Aorta (tissue), 5 donors: Measurements from ENCODE around the gene SLC2A14. TPM values are rescaled to one million over a fixed set of nuclear protein-coding genes. Genes with fewer than 3 reads are reported as not detected.
A peak's percentile ranks its signal among the peaks of the same experiment; 100 is the strongest.
"Not testable (repeated sequence)": the region's sequence is repeated elsewhere in the genome, so short reads cannot be mapped to it uniquely, and the experiment has no call there.

ENCODE experiments used
- ATAC-seq: fragments of 200-7000 bp; cut with Tn5 transposase; one replicate; pipeline ENCODE4 v1.9.1; 2022; ENCODE audit warnings: moderate library complexity; ENCODE audit not compliant: low FRiP score
- DNase-seq, 2 donors: peaks; one replicate each; pipeline ENCODE4 v3.0.0-alpha.2; 2020
- H3K27ac ChIP-seq, 2 donors: one replicate each; pipeline ENCODE4 v1.5.1; 2013; ENCODE audit warnings: low read length in 2 of 2, mild to moderate bottlenecking in 2 of 2, moderate library complexity in 2 of 2, control low read depth in 1 of 2, inconsistent platforms in 1 of 2, low read depth in 1 of 2
- H3K27me3 ChIP-seq, 2 donors: one replicate each; pipeline ENCODE4 v1.6.1; 2013; ENCODE audit warnings: control low read depth in 1 of 2, low read length in 1 of 2, mild to moderate bottlenecking in 1 of 2, moderate library complexity in 1 of 2; ENCODE audit not compliant: insufficient read depth in 2 of 2, control insufficient read depth in 1 of 2
- H3K36me3 ChIP-seq, 2 donors: one replicate each; pipeline ENCODE4 v1.6.1; 2013; ENCODE audit warnings: control low read depth in 1 of 2, low read length in 1 of 2, mild to moderate bottlenecking in 1 of 2; ENCODE audit not compliant: insufficient read depth in 2 of 2, control insufficient read depth in 1 of 2
- H3K4me1 ChIP-seq, 2 donors: one replicate each; pipeline ENCODE4 v1.6.1; 2013; ENCODE audit warnings: low read length in 2 of 2, control low read depth in 1 of 2, mild to moderate bottlenecking in 1 of 2, moderate library complexity in 1 of 2; ENCODE audit not compliant: insufficient read depth in 2 of 2, control insufficient read depth in 1 of 2
- H3K4me3 ChIP-seq, 2 donors: one replicate each; pipeline ENCODE4 v1.5.1; 2013; ENCODE audit warnings: low read length in 2 of 2, control low read depth in 1 of 2, mild to moderate bottlenecking in 1 of 2
- H3K9me3 ChIP-seq: one replicate; pipeline ENCODE4 v1.6.1; 2013; ENCODE audit warnings: mild to moderate bottlenecking, low read length; ENCODE audit not compliant: control insufficient read depth
- WGBS, 2 donors: extraction: QIAGEN DNeasy Blood & Tissue Kit; methylation state at CpG; one replicate each; pipeline ENCODE4 v1.1.7; 2013; 5-methylcytosine and 5-hydroxymethylcytosine counted together
- intact Hi-C, 2 donors: fragments of 100-400 bp; cut with DNase I; formaldehyde crosslinking; loops; one replicate each; pipeline versions ENCODE4 v1.14.2 to v1.15.0; 2022
- polyA plus RNA-seq, 2 donors: library from polyadenylated mRNA; stranded (reverse); fragments of 200-250 nt; gene quantifications; one replicate each; pipeline ENCODE4 v1.2.3, GENCODE V29; 2013
- total RNA-seq, 2 donors: library from RNA; stranded (reverse); fragmentation: NEBNext Ultra II Directional; extraction: Animal tissue kit (Norgen Biotek cat#: 25700); gene quantifications; one replicate each; pipeline ENCODE4 v1.2.1, GENCODE V29; 2021
- donor health status: healthy with polysubstance abuse.
- donor health status: Bipolar disorder and iron deficiency.
- donor health status: DM: no; HTN: no; CAD: no.
- donor health status: DM: no; HTN: no; CAD: no.
- donor health status: DM: yes; HTN: yes; CAD: no.

The SLC2A14 gene
- total and polyA plus RNA-seq, 4 donors, result 3.1 to 3.6 TPM; not detected in 2

- H3K4me3 ChIP-seq, result no peak overlapping the region
- H3K9me3 ChIP-seq, result no peaks in the 10 kb centered on the region
- no peaks in the 10 kb centered on the region for H3K27me3 ChIP-seq
- 82 to 86% methylated on average over 4 of the region's 4 CpGs for WGBS, 2 donors
- DNase-seq (no peak), ATAC-seq (no peak)
- no peaks in the 10 kb centered on the region for H3K4me1 ChIP-seq
- no peaks in the 10 kb centered on the region for H3K36me3 ChIP-seq
- intact Hi-C loops, result no loop called here
- no peak overlapping the region for H3K27ac ChIP-seq
Observed at GRCh38 chr12:7833831-7834230, 38.9 kb downstream of the SLC2A14 start.

GRCh38 chr12:7833201-7833600, 39.5 kb downstream of the SLC2A14 start:
- H3K4me1 ChIP-seq, H3K36me3 ChIP-seq, H3K27ac ChIP-seq, H3K27me3 ChIP-seq, DNase-seq, ATAC-seq, H3K4me3 ChIP-seq, H3K9me3 ChIP-seq, intact Hi-C loops: not testable (repeated sequence)
- WGBS, 2 donors, result 74% methylated on average over 6 of the region's 6 CpGs

GRCh38 chr12:7832059-7832696, 40.5 kb downstream of the SLC2A14 start:
- intact Hi-C loops, result no loop called here
- ATAC-seq (peak; percentile 54), DNase-seq (no peak)
- Histone ChIP-seq H3K27ac (no peak overlapping the region), H3K27me3 (no peaks in the 10 kb centered on the region), H3K4me1 (no peaks in the 10 kb centered on the region), H3K36me3 (no peaks in the 10 kb centered on the region), H3K9me3 (no peaks in the 10 kb centered on the region), H3K4me3 (no peak overlapping the region)
- WGBS, 2 donors, result 62 to 63% methylated on average over 6 of the region's 6 CpGs

- 93% methylated on average over 4 of the region's 4 CpGs for WGBS, 2 donors
Observed at GRCh38 chr12:7829737-7830136, 43.0 kb downstream of the SLC2A14 start.

GRCh38 chr12:7825754-7826153, 47.0 kb downstream of the SLC2A14 start:
- ATAC-seq, H3K27me3 ChIP-seq, H3K4me3 ChIP-seq, H3K27ac ChIP-seq, H3K36me3 ChIP-seq, H3K9me3 ChIP-seq, H3K4me1 ChIP-seq, DNase-seq, intact Hi-C loops: not testable (repeated sequence)
- 72 to 79% methylated on average over 3 to 4 of the region's 4 CpGs for WGBS, 2 donors

More at GRCh38 chr12:7829737-7830136, 43.0 kb downstream of the SLC2A14 start:
- ATAC-seq, H3K36me3 ChIP-seq, H3K27me3 ChIP-seq, H3K4me3 ChIP-seq, H3K27ac ChIP-seq, H3K4me1 ChIP-seq, intact Hi-C loops, DNase-seq, H3K9me3 ChIP-seq: not testable (repeated sequence)

GRCh38 chr12:7806863-7807487, 65.7 kb downstream of the SLC2A14 start:
- no peak overlapping the region for H3K27ac ChIP-seq
- H3K27me3 ChIP-seq, result no peaks in the 10 kb centered on the region
- ATAC-seq, result peak; percentile 84
- WGBS, 2 donors, result 1 to 3% methylated on average over 2 of the region's 2 CpGs
- no peak overlapping the region for H3K4me3 ChIP-seq
- no peaks in the 10 kb centered on the region for H3K36me3 ChIP-seq
- no peaks in the 10 kb centered on the region for H3K4me1 ChIP-seq
- intact Hi-C loops, result no loop called here
- DNase-seq, result peak; percentile 68 to 80
- no peaks in the 10 kb centered on the region for H3K9me3 ChIP-seq

GRCh38 chr12:7806319-7806718, 66.4 kb downstream of the SLC2A14 start:
- H3K27me3 ChIP-seq, H3K36me3 ChIP-seq, H3K4me1 ChIP-seq, H3K9me3 ChIP-seq, H3K27ac ChIP-seq, intact Hi-C loops, H3K4me3 ChIP-seq, ATAC-seq, DNase-seq: not testable (repeated sequence)
- 8 to 9% methylated on average over 6 of the region's 6 CpGs for WGBS, 2 donors

GRCh38 chr12:7801460-7801859, 71.3 kb downstream of the SLC2A14 start:
- Histone ChIP-seq H3K4me3 (no peak overlapping the region), H3K27ac (no peak overlapping the region), H3K27me3 (no peaks in the 10 kb centered on the region), H3K36me3 (no peaks in the 10 kb centered on the region), H3K9me3 (no peaks in the 10 kb centered on the region), H3K4me1 (no peaks in the 10 kb centered on the region)
- DNase-seq (no peak), ATAC-seq (no peak)
- intact Hi-C loops, result no loop called here
- 55 to 58% methylated on average over 4 of the region's 4 CpGs for WGBS, 2 donors

GRCh38 chr12:7798750-7799308, 73.9 kb downstream of the SLC2A14 start:
- WGBS, 2 donors, result 73% methylated on average over 1 of the region's 4 CpGs
- DNase-seq, intact Hi-C loops: not testable (repeated sequence)

More at GRCh38 chr12:7798750-7799308, 73.9 kb downstream of the SLC2A14 start:
- not testable (repeated sequence) for H3K4me3 ChIP-seq, H3K9me3 ChIP-seq, H3K4me1 ChIP-seq, H3K27ac ChIP-seq, H3K36me3 ChIP-seq, H3K27me3 ChIP-seq, ATAC-seq
